HG03097 (cell line): Measurements from ENCODE around the gene NTRK3.

Source experiments
- ATAC-seq: cut with Tn5 transposase; IDR thresholded peaks from one replicate; pipeline ENCODE4 v1.9.1; 2021; ENCODE audit not compliant: unreplicated experiment, low FRiP score

NTRK3 gene

DNA sequence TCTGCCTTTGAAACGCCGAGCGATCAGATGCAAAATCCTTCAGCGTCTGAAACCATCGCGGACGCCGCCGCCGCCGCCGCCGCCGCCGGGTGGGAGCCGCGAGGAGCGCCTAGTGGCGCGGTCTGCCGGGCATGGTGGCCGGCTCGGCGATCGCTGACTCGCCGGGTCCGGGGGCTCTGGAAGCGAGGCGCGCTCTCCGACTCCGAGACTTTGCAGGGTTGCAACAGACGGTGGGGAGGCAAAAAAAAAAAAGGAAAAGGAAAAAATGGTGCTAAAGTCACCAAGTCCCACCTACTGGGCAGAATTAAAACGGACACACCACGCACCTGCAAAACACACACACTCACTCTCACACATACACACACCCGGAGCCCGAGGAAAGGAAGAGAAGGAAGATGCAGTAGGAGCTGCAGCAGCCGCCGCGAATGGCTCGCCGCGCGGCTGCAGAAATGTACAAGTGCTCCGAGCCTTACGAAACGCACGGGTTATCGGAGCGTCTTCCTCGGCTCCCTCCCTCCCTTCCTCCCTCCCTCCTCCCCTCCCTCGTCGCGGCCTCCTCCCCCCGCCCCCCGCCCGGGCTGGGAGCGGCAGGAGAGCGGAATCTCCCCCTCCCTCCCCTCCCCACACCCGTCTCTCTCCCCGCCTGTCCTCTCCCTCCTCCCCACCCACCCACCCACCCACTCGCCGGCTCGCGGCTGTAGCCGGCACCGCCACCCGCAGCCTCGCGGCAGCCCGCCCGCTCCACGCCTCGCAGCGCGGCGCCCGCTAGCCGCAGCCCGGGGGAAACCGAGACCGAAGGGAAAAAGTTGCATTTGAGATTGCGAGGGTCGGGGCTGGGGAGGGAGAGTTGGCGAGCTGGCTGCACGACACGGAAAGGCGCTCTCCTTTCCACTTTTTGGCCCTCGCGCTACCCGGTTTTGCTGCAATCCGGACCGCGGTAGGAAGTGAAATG lies at the start of gene NTRK3:
Gene NTRK3, minus strand, starts transcription at position 461 of the 952 bp plus-strand sequence. CDS start 586 bp downstream, outside the sequence.
- no peak for ATAC-seq

DNA sequence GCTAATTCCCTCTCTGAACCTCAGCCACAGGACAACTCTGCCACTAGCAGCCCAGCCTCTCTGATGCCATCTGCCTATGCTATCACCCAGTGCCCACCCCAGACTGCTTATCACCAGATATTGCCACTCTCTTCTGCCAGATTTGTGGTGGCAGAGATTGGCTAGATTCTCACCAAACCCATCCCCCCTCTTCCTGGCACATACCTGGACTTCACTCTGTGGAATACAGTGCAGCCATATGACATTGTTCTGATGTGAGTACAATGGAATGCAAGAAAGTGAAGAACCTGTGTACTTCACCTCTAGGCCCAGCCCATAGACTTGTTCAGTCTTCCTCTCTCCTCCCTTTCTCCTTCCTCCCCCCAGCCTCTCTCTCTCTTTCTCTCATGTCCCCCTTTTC lies 46.9 kb upstream of the NTRK3 start:
- ATAC-seq, result no peak

- ATAC-seq, result no peak
These were observed 45.8 kb upstream of the NTRK3 start for GRCh38 chr15:88302373-88302772.

GRCh38 chr15:88301311-88301710 lies 44.8 kb upstream of the NTRK3 start:
- no peak for ATAC-seq

DNA sequence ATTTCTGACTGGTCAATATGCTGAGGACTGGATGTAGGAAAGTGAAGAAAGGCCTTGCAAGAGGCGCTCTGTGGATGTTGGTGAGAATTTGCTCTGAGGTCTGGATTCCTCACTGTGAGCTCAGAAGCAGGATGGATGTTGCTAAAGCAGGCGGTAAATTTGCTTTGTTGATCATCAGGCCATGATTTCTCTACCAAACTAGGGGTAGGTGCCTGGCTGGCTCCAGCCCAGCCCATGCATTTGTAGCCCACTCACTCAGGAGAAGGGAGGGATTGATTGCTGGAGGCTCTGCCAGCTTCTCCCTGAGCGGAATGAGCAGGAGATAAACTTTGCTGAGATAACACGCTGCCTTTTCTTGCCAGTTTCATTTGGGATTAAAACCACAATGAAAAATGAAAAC lies 44.3 kb upstream of the NTRK3 start:
- ATAC-seq, result no peak

GRCh38 chr15:88300089-88300488 lies 43.5 kb upstream of the NTRK3 start:
- no peak for ATAC-seq

GRCh38 chr15:88299497-88299896 lies 43.0 kb upstream of the NTRK3 start:
- no peak for ATAC-seq

DNA sequence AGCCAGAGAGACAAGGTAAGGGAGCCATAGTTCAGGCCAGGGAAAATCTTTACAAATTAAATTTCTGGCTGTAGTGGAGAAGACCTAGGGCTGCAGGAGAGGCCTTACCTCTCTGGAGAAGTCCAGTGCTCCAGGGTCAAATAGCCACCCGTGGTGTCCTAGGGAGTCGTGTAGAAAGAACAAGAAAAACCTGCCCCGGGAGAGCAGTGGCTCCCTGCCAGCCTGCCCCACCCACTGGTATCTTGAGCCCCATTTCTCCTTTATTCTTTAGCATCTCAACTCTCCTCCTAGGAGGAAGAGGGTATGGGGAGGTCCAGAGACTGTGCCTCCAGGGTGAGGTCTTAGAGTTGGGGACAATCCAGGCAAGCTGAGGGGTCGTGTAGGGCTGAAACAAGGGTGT lies 32.1 kb upstream of the NTRK3 start:
- ATAC-seq, result no peak

DNA sequence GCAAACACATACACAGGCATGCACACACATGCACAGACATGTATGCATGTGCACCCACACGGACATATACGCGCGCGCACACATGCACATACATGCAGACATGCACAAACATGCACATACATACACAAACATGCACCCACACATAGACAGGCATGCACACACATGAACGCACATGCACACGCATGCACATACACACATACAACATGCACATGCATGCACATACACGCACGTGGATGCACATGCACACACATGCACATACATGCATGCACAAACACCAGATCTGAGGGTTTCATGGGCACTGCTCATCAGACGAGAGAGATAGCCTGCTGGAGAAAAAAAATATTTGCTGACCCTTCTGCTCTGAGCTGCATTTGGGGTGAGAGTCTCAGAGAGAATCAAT lies 31.7 kb upstream of the NTRK3 start:
- ATAC-seq, result no peak

DNA sequence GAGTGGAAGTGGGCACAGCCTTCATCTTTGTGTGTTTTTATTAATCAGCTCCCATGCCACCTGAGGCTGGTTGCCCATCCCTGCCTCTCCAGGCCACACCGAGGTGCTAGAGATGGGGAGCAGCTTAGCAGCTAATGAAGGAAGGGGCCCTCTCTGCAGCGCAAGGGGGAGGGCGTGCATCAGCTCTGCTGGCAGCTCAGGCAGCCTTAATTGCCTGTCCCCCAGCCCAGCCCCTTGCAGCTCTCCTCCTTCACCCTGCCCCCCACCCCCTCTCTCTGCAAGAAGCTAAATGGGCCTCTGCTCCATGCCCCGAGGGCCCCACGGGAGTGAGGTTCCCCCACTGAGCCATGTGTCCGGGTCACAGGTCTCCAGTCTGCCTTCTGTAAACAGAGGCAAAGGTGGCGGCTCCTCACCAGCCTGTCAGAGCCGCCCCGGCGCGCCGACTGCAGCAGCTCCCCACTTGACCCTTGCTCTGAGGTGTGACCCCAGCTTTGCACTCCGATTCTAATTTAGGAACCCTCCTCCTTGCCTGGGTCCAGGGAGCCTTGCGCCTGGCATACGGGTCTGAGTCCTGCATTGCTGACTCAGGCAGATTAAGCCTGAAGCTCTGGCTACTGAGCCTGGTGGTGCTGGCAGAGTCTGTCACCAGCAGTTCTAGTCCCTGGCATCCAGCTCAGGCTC lies 27.9 kb upstream of the NTRK3 start:
- no peak for ATAC-seq

DNA sequence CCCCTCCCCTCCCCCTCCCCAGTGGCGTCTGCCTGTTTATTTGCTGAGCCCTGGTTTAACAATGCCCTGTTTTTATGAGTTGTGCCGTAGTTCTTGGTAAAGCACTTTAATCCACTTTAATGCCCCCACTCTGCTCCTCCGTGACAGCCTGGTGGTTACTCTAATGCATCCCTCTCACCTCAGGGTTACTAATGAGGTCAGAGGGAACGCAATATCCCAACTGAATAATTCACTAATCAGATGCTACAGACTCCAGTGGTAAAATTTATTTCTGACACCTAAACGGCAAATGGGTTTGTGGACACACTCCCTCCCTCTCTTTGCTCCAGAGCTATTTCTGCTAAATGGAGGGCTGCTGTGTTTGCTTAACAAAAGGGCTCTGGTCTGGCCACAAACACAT lies 26.1 kb upstream of the NTRK3 start:
- no peak for ATAC-seq

GRCh38 chr15:88276821-88277410 lies 20.4 kb upstream of the NTRK3 start:
- ATAC-seq, result no peak

- ATAC-seq, result no peak
These were observed 19.3 kb upstream of the NTRK3 start for GRCh38 chr15:88275804-88276203.

DNA sequence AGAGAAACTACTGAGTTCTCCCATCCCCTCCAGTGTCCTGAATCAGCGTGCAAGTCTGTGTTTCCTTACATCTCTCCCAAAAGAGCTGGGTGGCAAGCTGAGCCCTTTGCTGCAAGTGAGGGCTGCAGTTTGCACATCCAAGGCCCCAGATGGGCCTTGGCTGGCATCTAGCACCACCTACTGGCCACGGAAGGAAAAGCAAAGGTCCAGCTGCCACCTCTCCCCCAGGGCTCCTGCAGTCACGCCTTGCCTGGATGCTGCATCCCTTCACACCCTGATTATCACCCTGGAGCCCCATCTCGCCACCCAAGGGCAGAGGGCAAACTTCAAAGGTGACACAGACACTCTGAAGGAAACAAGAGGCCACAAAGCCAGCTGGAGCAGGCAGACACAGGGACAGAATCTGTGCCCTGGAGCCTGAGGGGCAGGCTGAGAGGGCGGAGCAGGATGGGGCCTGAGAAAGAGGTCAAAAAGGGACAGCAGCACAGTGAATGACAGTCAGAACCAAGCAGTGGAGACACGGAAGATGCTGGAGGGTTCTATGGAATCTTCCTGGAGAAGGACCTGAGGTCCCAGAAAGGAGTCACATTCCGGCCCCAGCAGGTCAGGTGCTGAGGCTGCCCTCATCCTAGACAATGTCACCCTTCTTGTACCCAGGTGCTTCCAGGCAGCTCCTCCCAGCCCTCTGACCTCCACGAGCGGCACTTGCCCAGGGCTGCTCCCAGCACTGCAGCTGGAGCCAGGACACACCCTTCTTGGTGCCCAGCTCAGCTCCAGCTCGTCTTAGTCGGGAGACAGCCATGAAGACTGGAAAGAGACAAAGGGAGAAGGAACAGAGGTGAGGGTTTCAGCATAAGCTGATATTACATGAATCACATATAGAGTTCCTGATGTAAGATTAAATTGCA lies 18.3 kb upstream of the NTRK3 start:
- no peak for ATAC-seq

DNA sequence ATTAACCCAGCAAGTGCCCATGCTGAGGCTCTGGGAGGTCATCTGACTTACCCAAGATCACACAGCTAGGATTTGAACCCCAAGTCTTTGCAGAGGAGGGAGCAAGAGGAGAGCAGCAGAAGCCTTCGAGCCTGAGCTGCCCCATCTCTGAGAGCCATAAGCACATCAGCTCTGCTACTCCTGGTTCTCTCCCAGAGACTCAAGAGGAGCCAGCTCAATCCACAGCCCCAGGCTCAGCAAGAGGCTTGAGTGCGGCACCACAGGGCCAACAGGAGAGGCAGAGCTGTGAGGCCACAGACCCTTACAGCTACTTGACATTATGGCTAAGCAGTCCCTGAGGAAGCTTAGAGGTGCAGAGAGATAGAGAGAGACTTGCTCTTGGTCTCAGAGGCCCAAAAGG lies 15.9 kb upstream of the NTRK3 start:
- no peak for ATAC-seq

DNA sequence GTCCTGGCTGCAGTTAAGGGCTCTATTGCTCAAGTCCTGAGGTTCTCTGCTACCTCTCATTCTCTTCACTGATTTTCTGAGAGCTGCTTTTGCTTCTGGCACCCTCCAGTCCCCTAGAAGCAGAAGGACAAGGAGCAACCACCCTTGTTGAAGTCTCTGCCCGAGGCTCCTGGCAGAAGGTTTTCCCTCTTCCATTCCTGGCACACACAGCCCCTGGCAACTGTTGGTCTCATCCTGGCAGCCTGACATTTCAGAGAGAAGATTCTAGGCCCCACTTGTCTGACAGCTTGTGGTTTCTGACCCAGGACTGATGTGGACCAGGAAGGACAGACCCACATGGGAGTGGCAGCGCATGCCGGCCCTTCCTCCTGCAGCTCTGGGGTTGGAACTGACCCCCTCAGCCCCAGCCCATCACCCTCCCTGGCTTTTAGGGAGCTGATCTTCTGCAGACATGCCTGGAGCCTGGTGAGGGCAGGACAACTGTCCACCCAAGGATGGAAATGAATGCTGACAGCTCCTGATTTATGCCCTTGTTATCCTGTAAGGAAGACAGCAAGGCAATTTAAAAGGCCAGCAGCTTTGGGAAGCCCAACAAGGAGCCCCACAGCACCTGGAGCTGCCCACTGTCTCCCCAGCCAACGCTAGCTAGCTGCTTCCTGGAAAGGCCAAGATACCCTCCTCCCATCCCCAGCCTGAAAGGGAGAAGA lies 13.0 kb upstream of the NTRK3 start:
- ATAC-seq, result no peak

GRCh38 chr15:88267720-88268119 lies 11.2 kb upstream of the NTRK3 start:
- no peak for ATAC-seq

GRCh38 chr15:88266170-88266569 lies 9.6 kb upstream of the NTRK3 start:
- ATAC-seq, result no peak

- ATAC-seq, result no peak
These were observed 8.1 kb upstream of the NTRK3 start for GRCh38 chr15:88264622-88265021.

DNA sequence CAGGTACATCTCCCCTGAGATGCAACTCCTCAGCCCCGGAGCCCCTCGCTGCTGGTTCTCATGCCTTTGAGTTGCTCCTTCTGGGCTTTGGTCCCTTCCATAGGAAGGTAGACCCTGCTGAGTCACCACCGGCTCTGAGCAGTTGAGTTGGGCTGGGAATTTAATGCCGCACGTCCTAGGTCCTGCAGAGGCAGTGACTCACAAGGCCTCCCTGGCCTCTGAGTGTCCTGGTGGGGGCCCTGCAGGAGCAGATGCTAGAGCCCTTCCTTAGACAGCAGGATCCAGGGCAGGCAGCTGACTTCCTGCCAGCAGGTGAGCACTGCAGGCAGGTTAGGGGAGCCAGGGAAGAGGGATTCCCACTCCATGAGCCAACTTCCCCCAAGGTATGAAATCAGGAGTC lies 5.5 kb upstream of the NTRK3 start:
- no peak for ATAC-seq
